OCI-LY3 (cell line): ENCODE data around the gene DROSHA.

Source experiments
- H2AFZ ChIP-seq: fragments of 200-600, 300-600 bp; shearing (Covaris generic); 2 replicates; pipeline ENCODE4 v1.6.0; 2014; ENCODE audit warnings: antibody characterized with exemption, low read depth, low read length
- H3K27ac ChIP-seq: fragments of 200-600, 300-600 bp; sonication (generic); 2 replicates; pipeline ENCODE4 v1.5.1; 2014; ENCODE audit warnings: mild to moderate bottlenecking, low read length, moderate library complexity, mixed read lengths
- H3K27me3 ChIP-seq: fragments of 200-600, 300-600 bp; sonication (generic); 2 replicates; pipeline ENCODE4 v1.6.1; 2014; ENCODE audit warnings: low read depth, low read length, mixed read lengths
- H3K36me3 ChIP-seq: fragments of 200-600, 300-600 bp; sonication (generic); replicated peaks from 2 replicates; pipeline ENCODE3; 2014; ENCODE audit warnings: low read depth, low read length, mixed read lengths
- H3K4me1 ChIP-seq: fragments of 300-600, 200-600 bp; sonication (generic); 2 replicates; pipeline ENCODE4 v1.6.1; 2014; ENCODE audit warnings: low read length, mixed read lengths
- H3K4me2 ChIP-seq: fragments of 200-600, 300-600 bp; sonication (generic); 2 replicates; pipeline ENCODE4 v1.6.1; 2014; ENCODE audit warnings: low read length, mixed read lengths
- H3K4me3 ChIP-seq: fragments of 300-600, 200-600 bp; sonication (generic); 2 replicates; pipeline ENCODE4 v1.5.1; 2014; ENCODE audit warnings: antibody characterized with exemption, mild to moderate bottlenecking, low read length, moderate library complexity
- H3K79me2 ChIP-seq: fragments of 300-600, 200-600 bp; shearing (Covaris generic); 2 replicates; pipeline ENCODE4 v1.6.1; 2014; ENCODE audit warnings: mild to moderate bottlenecking, low read length, mixed read lengths
- H3K9ac ChIP-seq: fragments of 300-600, 200-600 bp; shearing (Covaris generic); 2 replicates; pipeline ENCODE4 v1.6.0; 2014; ENCODE audit warnings: mild to moderate bottlenecking, low read length, moderate library complexity
- H3K9me3 ChIP-seq: fragments of 200-600, 300-600 bp; shearing (Covaris generic); 2 replicates; pipeline ENCODE4 v1.6.1; 2014; ENCODE audit warnings: low read length, mixed read lengths; ENCODE audit not compliant: insufficient read depth
- H4K20me1 ChIP-seq: fragments of 200-600, 300-600 bp; sonication (generic); 2 replicates; pipeline ENCODE4 v1.6.1; 2016; ENCODE audit warnings: low read length, mixed read lengths; ENCODE audit not compliant: insufficient read depth
- EZH2phosphoT487 ChIP-seq: fragments of 200-600 bp; shearing (Covaris generic); IDR thresholded peaks from 2 replicates; pipeline ENCODE4 v1.6.1; 2018; ENCODE audit warnings: antibody characterized with exemption, mixed run types, low read depth
- TF ChIP-seq, protein P1 (sequence below): fragments of 200-600, 300-600 bp; sonication (generic); IDR thresholded peaks from 2 replicates; pipeline ENCODE4 v1.5.1; 2014; ENCODE audit warnings: antibody characterized with exemption, low read length, low read depth

DROSHA gene

DNA sequence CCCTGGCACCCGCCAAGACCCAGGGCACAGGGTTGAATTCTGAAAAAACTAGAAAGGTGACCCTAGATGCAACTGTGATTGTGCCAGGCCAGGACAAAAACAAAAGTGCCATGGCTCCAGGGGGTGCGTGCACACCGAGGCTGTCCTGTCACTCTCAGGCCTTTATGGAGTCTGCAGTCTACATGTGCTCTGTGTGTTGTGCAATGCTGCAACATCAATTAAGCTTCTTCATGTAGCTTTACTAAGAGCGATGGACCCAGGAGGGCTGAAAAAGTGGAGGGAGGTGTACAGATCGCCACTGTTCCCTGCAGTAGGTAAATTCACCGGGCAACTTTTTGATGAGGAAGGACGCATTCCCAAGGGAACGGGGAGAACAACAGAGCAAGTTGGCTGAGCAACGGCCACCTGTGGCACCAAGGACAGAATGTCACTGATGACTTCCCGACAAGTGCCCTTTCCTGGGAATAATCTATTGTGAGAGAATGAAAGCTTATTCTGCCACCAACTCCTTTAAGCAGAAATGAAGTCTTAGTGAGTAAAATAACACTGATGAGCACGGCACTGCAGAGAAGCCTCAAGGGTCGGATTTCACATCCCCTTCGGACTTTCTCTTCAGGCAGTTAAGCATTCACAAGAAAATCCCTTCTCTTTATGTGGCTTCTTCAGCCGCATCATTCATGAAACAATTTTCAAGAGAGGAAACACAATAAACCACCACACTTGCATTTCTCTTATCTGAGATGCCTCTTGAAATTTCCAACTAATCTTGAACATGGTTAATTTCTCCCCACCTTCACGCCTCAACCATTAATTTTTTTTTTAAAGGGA, 149.6 kb downstream of the DROSHA start:
- Histone ChIP-seq H3K4me1 (peaks cover 20% of the 10 kb centered on the region), H3K36me3 (no peaks in the 10 kb centered on the region), H3K9me3 (no peaks in the 10 kb centered on the region), H3K4me3 (peak overlapping the region; percentile 70), H3K79me2 (no peaks in the 10 kb centered on the region), H3K9ac (no peak overlapping the region), H4K20me1 (no peaks in the 10 kb centered on the region), H2AFZ (no peak overlapping the region), H3K27ac (no peak overlapping the region), H3K4me2 (peak overlapping the region; percentile 92), H3K27me3 (peaks cover 13% of the 10 kb centered on the region)
- TF ChIP-seq EZH2phosphoT487 = no peak
- TF ChIP-seq, protein P1, sequence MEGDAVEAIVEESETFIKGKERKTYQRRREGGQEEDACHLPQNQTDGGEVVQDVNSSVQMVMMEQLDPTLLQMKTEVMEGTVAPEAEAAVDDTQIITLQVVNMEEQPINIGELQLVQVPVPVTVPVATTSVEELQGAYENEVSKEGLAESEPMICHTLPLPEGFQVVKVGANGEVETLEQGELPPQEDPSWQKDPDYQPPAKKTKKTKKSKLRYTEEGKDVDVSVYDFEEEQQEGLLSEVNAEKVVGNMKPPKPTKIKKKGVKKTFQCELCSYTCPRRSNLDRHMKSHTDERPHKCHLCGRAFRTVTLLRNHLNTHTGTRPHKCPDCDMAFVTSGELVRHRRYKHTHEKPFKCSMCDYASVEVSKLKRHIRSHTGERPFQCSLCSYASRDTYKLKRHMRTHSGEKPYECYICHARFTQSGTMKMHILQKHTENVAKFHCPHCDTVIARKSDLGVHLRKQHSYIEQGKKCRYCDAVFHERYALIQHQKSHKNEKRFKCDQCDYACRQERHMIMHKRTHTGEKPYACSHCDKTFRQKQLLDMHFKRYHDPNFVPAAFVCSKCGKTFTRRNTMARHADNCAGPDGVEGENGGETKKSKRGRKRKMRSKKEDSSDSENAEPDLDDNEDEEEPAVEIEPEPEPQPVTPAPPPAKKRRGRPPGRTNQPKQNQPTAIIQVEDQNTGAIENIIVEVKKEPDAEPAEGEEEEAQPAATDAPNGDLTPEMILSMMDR = no peak

DNA sequence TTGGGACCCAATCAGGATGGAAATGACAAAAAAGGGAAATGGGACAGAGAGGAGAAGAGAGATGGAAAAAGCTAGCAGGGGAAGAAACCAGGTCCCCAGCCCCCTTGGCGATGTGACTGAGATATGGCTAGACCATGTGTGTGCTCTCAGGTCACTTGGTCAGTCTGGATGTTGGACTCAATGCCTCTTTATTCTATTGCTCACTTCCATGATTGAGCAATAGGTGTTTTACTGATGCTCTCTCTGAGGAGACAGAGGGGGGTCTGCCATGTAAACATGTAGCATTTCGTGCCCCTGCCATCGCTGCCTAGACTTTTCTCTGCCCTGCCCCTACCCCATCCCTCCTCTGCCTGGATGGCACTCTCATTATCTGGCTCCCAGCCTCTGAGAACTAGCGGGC, 150.6 kb downstream of the DROSHA start:
- TF ChIP-seq, protein P1 = no peak
- no peak for TF ChIP-seq EZH2phosphoT487
- H3K4me1 ChIP-seq = peaks cover 20% of the 10 kb centered on the region
- no peaks in the 10 kb centered on the region for H3K79me2 ChIP-seq
- no peaks in the 10 kb centered on the region for H3K36me3 ChIP-seq
- H3K4me2 ChIP-seq = no peak overlapping the region
- no peak overlapping the region for H2AFZ ChIP-seq
- no peaks in the 10 kb centered on the region for H4K20me1 ChIP-seq
- H3K27ac ChIP-seq = no peak overlapping the region
- no peak overlapping the region for H3K9ac ChIP-seq
- H3K9me3 ChIP-seq = no peaks in the 10 kb centered on the region
- H3K4me3 ChIP-seq = no peak overlapping the region
- peaks cover 13% of the 10 kb centered on the region for H3K27me3 ChIP-seq

DNA sequence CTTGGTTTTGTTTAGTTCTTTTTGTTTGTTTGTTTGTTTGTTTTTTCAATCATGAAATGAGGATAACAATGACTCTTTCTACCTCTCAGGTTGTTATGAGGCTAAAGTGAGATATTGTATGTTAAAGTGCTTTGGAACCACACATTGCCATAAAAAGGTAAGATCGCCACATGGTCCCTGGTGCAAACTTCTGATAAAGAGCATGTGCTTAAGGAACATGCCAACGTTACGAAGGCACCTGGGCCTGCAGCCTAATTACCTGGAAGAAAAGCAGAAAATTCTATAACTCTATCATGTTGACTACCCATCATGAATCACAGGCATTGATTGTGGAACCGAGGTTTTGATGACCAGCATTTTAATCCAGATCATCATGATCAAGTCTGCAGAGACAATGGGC, 151.8 kb downstream of the DROSHA start:
- Histone ChIP-seq H4K20me1 (no peaks in the 10 kb centered on the region), H3K27me3 (peaks cover 13% of the 10 kb centered on the region), H3K4me1 (peaks cover 20% of the 10 kb centered on the region), H3K79me2 (no peaks in the 10 kb centered on the region), H3K4me3 (no peak overlapping the region), H3K4me2 (no peak overlapping the region), H3K9ac (no peak overlapping the region), H3K36me3 (no peaks in the 10 kb centered on the region), H2AFZ (no peak overlapping the region), H3K9me3 (no peaks in the 10 kb centered on the region), H3K27ac (no peak overlapping the region)
- TF ChIP-seq, protein P1 = no peak
- TF ChIP-seq EZH2phosphoT487 = no peak

DNA sequence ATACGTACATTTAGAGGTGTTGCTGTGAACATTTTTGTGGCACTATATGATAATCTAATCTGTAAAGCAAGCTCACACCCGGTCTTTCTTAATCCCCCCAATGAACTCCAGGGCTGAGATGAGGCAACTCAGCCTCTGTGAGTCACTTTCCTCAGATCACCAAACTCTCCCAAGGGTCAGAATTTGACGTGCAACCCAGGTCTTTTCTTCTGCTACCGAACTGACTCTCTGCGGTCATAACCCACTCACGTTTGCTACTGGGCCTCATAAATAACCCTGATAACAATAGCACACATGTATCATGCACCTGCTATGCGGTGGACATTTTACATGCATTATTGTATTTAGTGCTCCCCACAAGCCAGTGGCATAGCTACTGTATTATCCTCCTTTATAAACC, 153.1 kb downstream of the DROSHA start:
- Histone ChIP-seq H3K79me2 (no peaks in the 10 kb centered on the region), H2AFZ (no peak overlapping the region), H3K36me3 (no peaks in the 10 kb centered on the region), H3K4me2 (no peak overlapping the region), H3K27ac (no peak overlapping the region), H3K27me3 (peaks cover 10% of the 10 kb centered on the region), H3K4me3 (no peak overlapping the region), H3K9ac (no peak overlapping the region), H4K20me1 (no peaks in the 10 kb centered on the region), H3K4me1 (peaks cover 20% of the 10 kb centered on the region), H3K9me3 (no peaks in the 10 kb centered on the region)
- TF ChIP-seq EZH2phosphoT487 = no peak
- TF ChIP-seq, protein P1 = no peak
